Motor neuron (in vitro differentiated cells): ENCODE data around the gene TLDC2. TPM values are rescaled to one million over a fixed set of nuclear protein-coding genes. Genes with fewer than 3 reads are reported as not detected.
"Not testable (repeated sequence)": the region's sequence is repeated elsewhere in the genome, so short reads cannot be mapped to it uniquely, and the experiment has no call there.

Experiments
- ATAC-seq, 8 experiments: fragments of 200-7000 bp; cut with Tn5 transposase; replicated peaks in 6 of 8; 2 replicates each; pipeline ENCODE4 v1.8.0; 2021; ENCODE audit warnings: mild to moderate bottlenecking in 8 of 8, moderate library complexity in 8 of 8
- H3K27ac ChIP-seq, 2 donors: fragments of 250-450 bp; sonication (Bioruptor Pico); 2 replicates each; pipeline ENCODE4 v1.9.0; 2021; ENCODE audit warnings: antibody characterized with exemption in 2 of 2, mild to moderate bottlenecking in 2 of 2, moderate library complexity in 1 of 2
- H3K4me1 ChIP-seq, 2 donors: fragments of 250-450 bp; sonication (Bioruptor Pico); replicated peaks in 1 of 2; 2 replicates each; pipeline ENCODE4 v1.6.1; 2021; ENCODE audit warnings: antibody characterized with exemption in 2 of 2, mild to moderate bottlenecking in 2 of 2, moderate library complexity in 1 of 2
- H3K4me3 ChIP-seq, 5 donors: fragments of 250-450 bp; sonication (Bioruptor Pico); 2 replicates each; pipeline ENCODE4 v1.9.0; 2021; ENCODE audit warnings: antibody characterized with exemption in 5 of 5, mild to moderate bottlenecking in 5 of 5, moderate library complexity in 4 of 5
- WGBS, 10 experiments: fragments of 450-650 bp; shearing (Covaris generic); methylation state at CpG; one replicate each; pipeline ENCODE4 v1.0.0; 2022; 5-methylcytosine and 5-hydroxymethylcytosine counted together
- in situ Hi-C, 9 experiments: fragments of 400-800 bp; cut with MboI; loops; one replicate each; pipeline ENCODE4 v1.15.0; 2021; ENCODE audit warnings: low sequenced_read_pairs in 9 of 9, low pct_unique_long_range_greater_than_20kb in 2 of 9; ENCODE audit not compliant: unreplicated experiment in 9 of 9
- total RNA-seq, 8 experiments: library from RNA; unstranded; fragments of 300-600 nt; gene quantifications; 2 replicates each; pipeline versions ENCODE4 v1.2.3 to v1.2.4, GENCODE V29; 2022

Gene TLDC2
- total RNA-seq, 8 experiments from 2014 or later = 0.22 to 1.0 (median 0.69) TPM; not detected in 2

- no peak for ATAC-seq
- in situ Hi-C loops = loop anchor here in 1 of 9 experiments (25.0 kb wide), 1 partner anchor 197 kb away; no protein-coding TSS in a partner anchor
- H3K4me3 ChIP-seq = no peak overlapping the region
- WGBS, 10 experiments = 60 to 100% (median 92%) methylated on average over 1 to 3 of the region's 6 CpGs; no CpG with 5 or more reads in 3 of the 10 experiments
- H3K4me1 ChIP-seq = peaks cover 0 to 2% of the 10 kb centered on the region in 2 donors
- H3K27ac ChIP-seq = no peak overlapping the region
Observed at GRCh38 chr20:36883977-36884535, 8.1 kb downstream of the TLDC2 start.

GRCh38 chr20:36885356-36885755, 9.4 kb downstream of the TLDC2 start:
- H3K4me1 ChIP-seq = peaks cover 0 to 2% of the 10 kb centered on the region in 2 donors
- no peak for ATAC-seq
- no peak overlapping the region for H3K4me3 ChIP-seq
- 22 to 83% (median 71%) methylated on average over 5 to 8 of the region's 8 CpGs; no CpG with 5 or more reads in 1 of the 10 experiments for WGBS, 10 experiments
- in situ Hi-C loops = loop anchor here in 1 of 9 experiments (25.0 kb wide), 1 partner anchor 198 kb away; no protein-coding TSS in a partner anchor
- H3K27ac ChIP-seq = no peak overlapping the region

GRCh38 chr20:36886859-36887751, 11.2 kb downstream of the TLDC2 start:
- ATAC-seq = peak; percentile 93 to 99 (median 96)
- H3K27ac ChIP-seq = no peak overlapping the region
- peaks cover 0 to 2% of the 10 kb centered on the region in 2 donors for H3K4me1 ChIP-seq
- in situ Hi-C loops = loop anchor here in 1 of 9 experiments (25.0 kb wide), 1 partner anchor 200 kb away; no protein-coding TSS in a partner anchor
- H3K4me3 ChIP-seq = no peak overlapping the region
- WGBS, 10 experiments = 0 to 80% (median 35%) methylated on average over 1 to 15 of the region's 24 CpGs; no CpG with 5 or more reads in 1 of the 10 experiments

GRCh38 chr20:36887752-36888090, 11.8 kb downstream of the TLDC2 start:
- H3K4me3 ChIP-seq = no peak overlapping the region
- no peak overlapping the region for H3K27ac ChIP-seq
- 0 to 100% (median 62%) methylated on average over 1 to 3 of the region's 6 CpGs; no CpG with 5 or more reads in 5 of the 10 experiments for WGBS, 10 experiments
- in situ Hi-C loops = loop anchor here in 1 of 9 experiments (25.0 kb wide), 1 partner anchor 200 kb away; no protein-coding TSS in a partner anchor
- peaks cover 0 to 2% of the 10 kb centered on the region in 2 donors for H3K4me1 ChIP-seq
- ATAC-seq = peak in 4 of 8 experiments; percentile 6 to 35 (median 12)

GRCh38 chr20:36888880-36889516, 13.1 kb downstream of the TLDC2 start:
- 40 to 100% (median 91%) methylated on average over 1 to 13 of the region's 15 CpGs; no CpG with 5 or more reads in 1 of the 10 experiments for WGBS, 10 experiments
- Histone ChIP-seq H3K4me3 (no peak overlapping the region), H3K4me1 (peaks cover 0 to 2% of the 10 kb centered on the region in 2 donors), H3K27ac (no peak overlapping the region)
- in situ Hi-C loops = loop anchor here in 1 of 9 experiments (25.0 kb wide), 1 partner anchor 202 kb away; no protein-coding TSS in a partner anchor
- no peak for ATAC-seq

GRCh38 chr20:36890586-36890985, 14.6 kb downstream of the TLDC2 start:
- no peak overlapping the region for H3K4me3 ChIP-seq

GRCh38 chr20:36891211-36891610, 15.3 kb downstream of the TLDC2 start:
- in situ Hi-C loops = loop anchor here in 1 of 9 experiments (25.0 kb wide), 1 partner anchor 204 kb away; no protein-coding TSS in a partner anchor
- Histone ChIP-seq H3K4me3 (no peak overlapping the region), H3K4me1 (peaks cover 0 to 2% of the 10 kb centered on the region in 2 donors), H3K27ac (no peak overlapping the region)
- ATAC-seq = no peak
- WGBS, 10 experiments = 86 to 100% methylated on average over 1 of the region's 4 CpGs; no CpG with 5 or more reads in 8 of the 10 experiments

More at GRCh38 chr20:36890586-36890985, 14.6 kb downstream of the TLDC2 start:
- in situ Hi-C loops = loop anchor here in 1 of 9 experiments (25.0 kb wide), 1 partner anchor 203 kb away; no protein-coding TSS in a partner anchor
- H3K4me1 ChIP-seq = peaks cover 0 to 2% of the 10 kb centered on the region in 2 donors
- ATAC-seq = no peak
- H3K27ac ChIP-seq = no peak overlapping the region
- 76 to 100% (median 90%) methylated on average over 3 to 9 of the region's 9 CpGs for WGBS, 10 experiments

GRCh38 chr20:36893801-36894200, 17.9 kb downstream of the TLDC2 start:
- H3K4me3 ChIP-seq = no peak overlapping the region
- ATAC-seq = no peak
- in situ Hi-C loops = loop anchor here in 1 of 9 experiments (25.0 kb wide), 1 partner anchor 206 kb away; no protein-coding TSS in a partner anchor
- no peaks in the 10 kb centered on the region for H3K4me1 ChIP-seq
- H3K27ac ChIP-seq = no peak overlapping the region
- WGBS, 10 experiments = 85 to 100% (median 95%) methylated on average over 1 to 3 of the region's 3 CpGs; no CpG with 5 or more reads in 4 of the 10 experiments

- Histone ChIP-seq H3K27ac (no peak overlapping the region), H3K4me3 (no peak overlapping the region), H3K4me1 (no peaks in the 10 kb centered on the region)
- in situ Hi-C loops = loop anchor here in 1 of 9 experiments (25.0 kb wide), 1 partner anchor 208 kb away; no protein-coding TSS in a partner anchor
- no peak for ATAC-seq
- 50 to 100% (median 82%) methylated on average over 1 to 2 of the region's 2 CpGs; no CpG with 5 or more reads in 2 of the 10 experiments for WGBS, 10 experiments
Observed at GRCh38 chr20:36895036-36895435, 19.1 kb downstream of the TLDC2 start.

- Histone ChIP-seq H3K4me3 (no peak overlapping the region), H3K4me1 (no peaks in the 10 kb centered on the region), H3K27ac (no peak overlapping the region)
- in situ Hi-C loops = no loop called here
- 80 to 100% (median 94%) methylated on average over 1 to 2 of the region's 2 CpGs; no CpG with 5 or more reads in 3 of the 10 experiments for WGBS, 10 experiments
- no peak for ATAC-seq
Observed at GRCh38 chr20:36904690-36905089, 28.8 kb downstream of the TLDC2 start.

GRCh38 chr20:36905566-36905965, 29.6 kb downstream of the TLDC2 start:
- H3K4me1 ChIP-seq, H3K4me3 ChIP-seq, in situ Hi-C loops, ATAC-seq, H3K27ac ChIP-seq: not testable (repeated sequence)
- WGBS, 10 experiments = 84 to 100% (median 90%) methylated on average over 3 to 10 of the region's 10 CpGs

- in situ Hi-C loops, ATAC-seq, H3K4me3 ChIP-seq, H3K4me1 ChIP-seq, H3K27ac ChIP-seq: not testable (repeated sequence)
- WGBS, 10 experiments = 91 to 100% (median 93%) methylated on average over 1 to 7 of the region's 7 CpGs; no CpG with 5 or more reads in 1 of the 10 experiments
Observed at GRCh38 chr20:36906086-36906485, 30.1 kb downstream of the TLDC2 start.
